K562 (cell line): ENCODE data around the gene ATP9B.

Source experiments
- AFF4 ChIP-seq: sonication (generic); formaldehyde crosslinking; IDR thresholded peaks from 2 replicates; pipeline ENCODE4 v1.8.0; 2023; ENCODE audit warnings: mild to moderate bottlenecking, missing genetic modification reagents
- FOXA1 ChIP-seq: fragments of 450-650 bp; IDR thresholded peaks from 2 replicates; pipeline ENCODE4 v1.6.1; 2016; ENCODE audit warnings: mild to moderate bottlenecking, borderline replicate concordance
- GATAD2A ChIP-seq: fragments of 450-650 bp; IDR thresholded peaks from 2 replicates; pipeline ENCODE4 v1.6.1; 2017
- MAFF ChIP-seq: IDR thresholded peaks from 2 replicates; pipeline ENCODE4 v1.6.1; 2012; ENCODE audit warnings: low read length, improper control_type of control experiment
- MYBL2 ChIP-seq, 2 experiments: fragments of 450-650 bp in 1 of 2; sonication (generic) in 1 of 2; formaldehyde crosslinking in 1 of 2; IDR thresholded peaks; 2 replicates each; pipeline versions ENCODE4 v1.6.1 to v1.8.1; 2017 to 2022; ENCODE audit warnings: borderline replicate concordance in 1 of 2, inconsistent platforms in 1 of 2, low read depth in 1 of 2, mild to moderate bottlenecking in 1 of 2, missing genetic modification reagents in 1 of 2, moderate library complexity in 1 of 2
- NRF1 ChIP-seq, 2 experiments: fragments of 450-650 bp; IDR thresholded peaks in 1 of 2; conservative IDR thresholded peaks in 1 of 2; 2 replicates each; pipeline ENCODE4 v1.6.1; 2014; ENCODE audit warnings: mild to moderate bottlenecking in 2 of 2
- POLR2AphosphoS5 ChIP-seq: IDR thresholded peaks from 2 replicates; pipeline ENCODE4 v1.6.1; 2011; ENCODE audit warnings: mild to moderate bottlenecking, low read depth, low read length, moderate library complexity; ENCODE audit not compliant: control insufficient read depth, insufficient read depth
- SMAD2 ChIP-seq: fragments of 150-350 bp; IDR thresholded peaks from 2 replicates; pipeline ENCODE4 v1.6.1; 2014; ENCODE audit warnings: low read depth, mild to moderate bottlenecking, low read length
- ZNF347 ChIP-seq: fragments of 450-650 bp; formaldehyde crosslinking; IDR thresholded peaks from 2 replicates; pipeline ENCODE4 v1.4.0; 2020; ENCODE audit warnings: low read depth, mild to moderate bottlenecking, moderate library complexity
- ZNF436 ChIP-seq: fragments of 250-450, 450-650 bp; sonication (Bioruptor Pico); formaldehyde crosslinking; IDR thresholded peaks from 2 replicates; pipeline ENCODE4 v1.7.0; 2020; ENCODE audit warnings: mild to moderate bottlenecking
- ZNF639 ChIP-seq, 2 experiments: fragments of 200-800 bp in 1 of 2; sonication (Bioruptor generic) in 1 of 2; sonication (generic) in 1 of 2; formaldehyde crosslinking in 1 of 2; IDR thresholded peaks in 1 of 2; conservative IDR thresholded peaks in 1 of 2; 2 replicates each; pipeline versions ENCODE4 v1.5.0 to v1.6.1; 2016 to 2020; ENCODE audit warnings: missing compliant biosample characterization in 1 of 2, missing genetic modification characterization in 1 of 2, missing genetic modification reagents in 1 of 2

- no peak for TF ChIP-seq ZNF347 (CRISPR knock-in tag)
- TF ChIP-seq NRF1 (conservative IDR thresholded peaks at IDR 0.05 in 1 of 2, IDR thresholded peaks at IDR 0.05 in 1 of 2): no peak
- TF ChIP-seq MYBL2 (IDR thresholded peaks at IDR 0.05; ENCODE audit: low read depth): no peak
- TF ChIP-seq MYBL2 (CRISPR knock-in tag; IDR thresholded peaks at IDR 0.05; ENCODE audit: borderline replicate concordance): no peak
- no peak for TF ChIP-seq POLR2AphosphoS5
- no peak for TF ChIP-seq ZNF639 (CRISPR knock-in tag; conservative IDR thresholded peaks at IDR 0.05 in 1 of 2, IDR thresholded peaks at IDR 0.05 in 1 of 2)
- TF ChIP-seq GATAD2A: no peak
- no peak for TF ChIP-seq MAFF
- TF ChIP-seq FOXA1: no peak
- no peak for TF ChIP-seq AFF4 (CRISPR knock-in tag)
- TF ChIP-seq ZNF436 (CRISPR knock-in tag): no peak
- TF ChIP-seq SMAD2: no peak
Measured at GRCh38 chr18:79050005-79050404, 19.2 kb upstream of the ATP9B start.
